Body of pancreas (tissue), 4 donors: ENCODE measurements around the gene RAB6A. TPM values are rescaled to one million over a fixed set of nuclear protein-coding genes. Genes with fewer than 3 reads are reported as not detected.
A peak's percentile ranks its signal among the peaks of the same experiment; 100 is the strongest.
"Not testable (repeated sequence)": the region's sequence is repeated elsewhere in the genome, so short reads cannot be mapped to it uniquely, and the experiment has no call there.

Experiments
- ATAC-seq: fragments of 150-250 bp; one replicate; pipeline ENCODE4 v1.9.1; 2016
- DNase-seq, 4 donors: peaks; one replicate each; pipeline ENCODE4 v3.0.0-alpha.2; 2019
- H3K27ac ChIP-seq, 4 donors: fragments of 200-600 bp; sonication (generic); 1 replicate in 3 of 4; 2 replicates in 1 of 4; pipeline versions ENCODE4 v1.5.1 to v1.6.1; 2016 to 2019; ENCODE audit warnings: mild to moderate bottlenecking in 1 of 4, mixed read lengths in 1 of 4, moderate library complexity in 1 of 4
- H3K27me3 ChIP-seq, 2 donors: fragments of 200-600 bp; sonication (generic); one replicate each; pipeline ENCODE4 v1.6.0; 2016; ENCODE audit warnings: mild to moderate bottlenecking in 1 of 2
- H3K36me3 ChIP-seq, 2 donors: fragments of 200-600 bp; sonication (generic); replicated peaks in 1 of 2; 2 replicates each; pipeline ENCODE4 v1.5.1; 2016; ENCODE audit warnings: low read depth in 2 of 2; ENCODE audit not compliant: insufficient read depth in 1 of 2
- H3K4me1 ChIP-seq: fragments of 200-600 bp; sonication (generic); one replicate; pipeline ENCODE4 v1.6.0; 2016
- H3K4me3 ChIP-seq, 2 donors: fragments of 200-600 bp; sonication (generic); 1 replicate in 1 of 2; 2 replicates in 1 of 2; pipeline ENCODE4 v1.5.1; 2016 to 2019
- H3K9me3 ChIP-seq, 3 donors: fragments of 200-600 bp; sonication (generic); 1 replicate in 2 of 3; 2 replicates in 1 of 3; pipeline ENCODE4 v1.5.1; 2016
- POLR2A ChIP-seq, 3 donors: fragments of 450-650 bp; IDR thresholded peaks; one replicate each; pipeline ENCODE4 v1.6.1; 2016; ENCODE audit warnings: antibody characterized with exemption in 3 of 3, mild to moderate bottlenecking in 2 of 3
- WGBS, 2 donors: methylation state at CpG; one replicate each; pipeline ENCODE4 v1.1.5; 2017; 5-methylcytosine and 5-hydroxymethylcytosine counted together
- intact Hi-C: fragments of 100-400 bp; cut with DNase I; formaldehyde crosslinking; loops from one replicate; pipeline ENCODE4 v1.15.1; 2023
- total RNA-seq, 2 donors: library from RNA; depleted of rRNA; stranded (reverse); fragments of >200 nt; gene quantifications; one replicate each; pipeline ENCODE4 v1.1.0, GENCODE V29; 2016
- TF ChIP-seq, protein P1 (sequence below), 7 experiments: fragments of 450-650 bp in 4 of 7; fragments of 200-600 bp in 3 of 7; sonication (generic) in 3 of 7; IDR thresholded peaks; one replicate each; pipeline ENCODE4 v1.5.1; 2016 to 2019; ENCODE audit warnings: antibody characterized with exemption in 7 of 7

Gene RAB6A
- total RNA-seq, 2 donors from 2014 or later = 54.5 to 92.0 TPM

DNA sequence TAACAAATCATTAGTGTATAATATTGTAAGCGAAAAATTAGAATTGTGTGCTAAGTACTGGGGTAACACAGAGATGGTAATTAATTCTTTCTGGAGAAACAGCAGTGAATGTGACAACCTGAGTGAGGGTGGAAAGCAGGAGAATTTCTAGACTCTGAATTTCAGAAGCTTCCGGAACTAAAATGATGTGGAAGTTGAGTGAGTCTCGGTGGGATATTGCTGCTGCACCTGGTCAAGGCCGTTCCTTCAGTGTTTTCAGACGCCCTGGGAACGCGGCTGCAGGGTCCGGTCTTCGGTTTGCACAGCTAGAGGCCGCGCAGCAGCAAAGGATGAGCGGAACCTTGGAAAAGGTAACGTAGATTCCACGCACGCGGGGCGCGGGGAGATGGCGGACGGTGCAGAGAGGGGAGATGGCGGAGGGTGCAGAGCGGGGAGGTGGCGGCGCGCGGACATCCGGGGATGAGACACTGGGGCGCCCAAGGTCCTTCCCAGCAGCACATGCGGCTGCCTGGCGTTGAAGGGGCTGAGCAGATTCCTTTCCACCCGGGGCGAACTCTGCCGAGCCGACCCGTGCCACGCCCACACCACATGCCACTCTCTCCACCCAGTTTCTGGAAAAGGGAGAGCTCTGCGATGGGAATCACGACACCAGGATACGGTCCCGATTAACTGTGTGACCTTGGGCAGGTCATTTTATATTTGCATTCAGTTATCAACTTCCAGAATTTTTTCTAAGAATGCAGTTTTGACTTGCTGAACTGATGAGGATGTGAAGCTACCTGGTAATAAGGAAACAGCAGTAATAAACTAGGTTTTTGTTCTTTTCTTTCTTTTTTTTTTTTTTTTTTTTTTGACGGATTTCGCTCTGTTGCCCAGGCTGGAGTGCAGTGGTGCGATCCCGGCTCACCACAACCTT, 27.0 kb upstream of the RAB6A start, which contains the start of gene MRPL48:
Gene MRPL48 (plus strand): TSS at position 232 of the 916 bp plus-strand sequence. CDS start 98 bp downstream, at position 330.
- Histone ChIP-seq H3K27ac (peak within 1 kb of the TSS; percentile 54 to 95 (median 92)), H3K9me3 (no peaks in the 10 kb centered on the region), H3K36me3 (no peaks in the 10 kb centered on the region), H3K4me1 (peaks cover 30% of the 10 kb centered on the region), H3K4me3 (peak within 1 kb of the TSS; percentile 77 to 95), H3K27me3 (no peaks in the 10 kb centered on the region)
- WGBS, 2 donors = 2 to 5% methylated on average over 30 to 44 of the region's 44 CpGs
- intact Hi-C loops = no loop called here
- TF ChIP-seq POLR2A (IDR thresholded peaks at IDR 0.05) = peak; percentile 23 to 78 (median 67)
- TF ChIP-seq, protein P1, sequence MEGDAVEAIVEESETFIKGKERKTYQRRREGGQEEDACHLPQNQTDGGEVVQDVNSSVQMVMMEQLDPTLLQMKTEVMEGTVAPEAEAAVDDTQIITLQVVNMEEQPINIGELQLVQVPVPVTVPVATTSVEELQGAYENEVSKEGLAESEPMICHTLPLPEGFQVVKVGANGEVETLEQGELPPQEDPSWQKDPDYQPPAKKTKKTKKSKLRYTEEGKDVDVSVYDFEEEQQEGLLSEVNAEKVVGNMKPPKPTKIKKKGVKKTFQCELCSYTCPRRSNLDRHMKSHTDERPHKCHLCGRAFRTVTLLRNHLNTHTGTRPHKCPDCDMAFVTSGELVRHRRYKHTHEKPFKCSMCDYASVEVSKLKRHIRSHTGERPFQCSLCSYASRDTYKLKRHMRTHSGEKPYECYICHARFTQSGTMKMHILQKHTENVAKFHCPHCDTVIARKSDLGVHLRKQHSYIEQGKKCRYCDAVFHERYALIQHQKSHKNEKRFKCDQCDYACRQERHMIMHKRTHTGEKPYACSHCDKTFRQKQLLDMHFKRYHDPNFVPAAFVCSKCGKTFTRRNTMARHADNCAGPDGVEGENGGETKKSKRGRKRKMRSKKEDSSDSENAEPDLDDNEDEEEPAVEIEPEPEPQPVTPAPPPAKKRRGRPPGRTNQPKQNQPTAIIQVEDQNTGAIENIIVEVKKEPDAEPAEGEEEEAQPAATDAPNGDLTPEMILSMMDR (IDR thresholded peaks at IDR 0.05) = peak in 1 of 7 experiments; percentile 4
- peak; percentile 91 to 94 (median 92) for DNase-seq
- peak; percentile 98 for ATAC-seq

DNA sequence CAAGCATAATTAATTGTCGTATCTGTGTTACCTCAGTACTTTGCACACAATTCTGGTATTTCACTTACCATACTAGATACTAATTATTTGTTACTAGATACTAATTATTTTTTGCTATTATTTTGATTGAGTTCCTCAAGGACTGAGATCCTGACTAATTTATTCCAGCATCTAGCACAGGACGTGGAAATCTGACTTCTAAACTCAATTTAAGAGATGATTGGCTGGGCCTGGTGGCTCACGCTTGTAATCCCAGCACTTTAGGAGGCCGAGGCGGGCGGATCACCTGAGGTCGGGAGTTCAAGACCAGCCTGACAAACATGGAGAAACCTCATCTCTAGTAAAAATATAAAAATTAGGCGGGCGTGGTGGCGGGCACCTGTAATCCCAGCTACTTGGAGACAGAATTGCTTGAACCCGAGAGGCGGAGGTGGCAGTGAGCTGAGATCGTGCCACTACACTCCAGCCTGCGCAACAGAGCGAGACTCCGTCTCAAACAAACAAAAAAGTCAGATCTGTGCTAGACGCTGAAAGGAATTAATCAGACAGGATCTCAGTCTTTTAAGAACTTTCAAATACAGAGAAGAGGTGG, 26.3 kb upstream of the RAB6A start:
- ATAC-seq (no peak), DNase-seq (no peak)
- Histone ChIP-seq H3K9me3 (no peaks in the 10 kb centered on the region), H3K27me3 (no peaks in the 10 kb centered on the region), H3K36me3 (no peaks in the 10 kb centered on the region), H3K4me3 (peak overlapping the region; percentile 77 to 95), H3K27ac (peak overlapping the region; percentile 54 to 95 (median 92)), H3K4me1 (peaks cover 22% of the 10 kb centered on the region)
- WGBS, 2 donors = 22 to 26% methylated on average over 17 of the region's 17 CpGs
- no peak for TF ChIP-seq POLR2A (IDR thresholded peaks at IDR 0.05)
- TF ChIP-seq, protein P1 (IDR thresholded peaks at IDR 0.05) = no peak
- intact Hi-C loops = no loop called here

DNA sequence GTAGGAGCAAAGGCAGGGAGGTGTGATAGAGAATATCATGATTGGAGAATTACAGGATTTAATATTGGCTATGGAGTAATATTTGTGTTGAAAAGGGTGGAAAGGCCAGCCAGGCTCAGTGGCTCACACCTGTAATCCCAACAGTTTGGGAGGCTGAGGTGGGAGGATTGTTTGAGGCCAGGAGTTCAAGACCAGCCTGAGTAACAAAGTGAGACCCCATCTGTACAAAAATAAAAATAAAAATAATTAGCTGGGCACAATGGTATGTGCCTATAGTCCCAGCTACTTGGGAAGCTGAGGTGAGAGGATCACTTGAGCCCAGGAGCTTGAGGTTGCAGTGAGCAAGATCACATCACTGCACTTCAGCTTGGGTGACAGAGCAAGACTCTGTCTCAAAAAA, 24.6 kb upstream of the RAB6A start:
- H3K36me3 ChIP-seq, H3K4me3 ChIP-seq, intact Hi-C loops, ATAC-seq, DNase-seq, H3K27ac ChIP-seq, H3K27me3 ChIP-seq, H3K9me3 ChIP-seq: not testable (repeated sequence)
- H3K4me1 ChIP-seq = peaks cover 18% of the 10 kb centered on the region

DNA sequence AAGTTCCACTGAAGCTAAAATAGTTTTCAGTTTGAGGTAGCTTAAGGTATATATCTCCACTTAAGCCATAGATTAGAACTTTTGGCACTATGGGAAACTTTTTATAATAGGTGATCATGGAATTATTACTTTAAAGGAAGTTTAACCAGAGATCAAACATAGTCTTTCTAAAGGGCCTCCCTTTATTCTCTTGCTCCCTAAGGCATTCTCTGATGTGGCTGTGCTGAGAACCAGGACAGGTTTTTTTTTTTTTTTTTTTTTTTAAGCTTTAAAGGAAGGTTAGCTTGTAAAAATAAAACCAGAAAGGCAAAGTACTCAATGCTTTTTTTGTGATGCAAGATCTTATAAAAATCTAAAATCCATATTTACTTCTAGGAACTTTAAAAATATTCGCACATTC, 23.9 kb upstream of the RAB6A start:
- intact Hi-C loops = no loop called here
- no peak overlapping the region for H3K27ac ChIP-seq
- 82 to 87% methylated on average over 1 of the region's 1 CpG for WGBS, 2 donors

More for the DNA sequence above, 23.9 kb upstream of the RAB6A start:
- Histone ChIP-seq H3K27me3 (no peaks in the 10 kb centered on the region), H3K4me3 (no peak overlapping the region), H3K4me1 (peaks cover 23% of the 10 kb centered on the region), H3K36me3 (no peaks in the 10 kb centered on the region), H3K9me3 (no peaks in the 10 kb centered on the region)
- TF ChIP-seq POLR2A (IDR thresholded peaks at IDR 0.05) = no peak
- TF ChIP-seq, protein P1 (IDR thresholded peaks at IDR 0.05) = no peak
- no peak for ATAC-seq
- DNase-seq = no peak
